Effector CD8-positive, alpha-beta T cell (primary cell): ENCODE data around the gene CSRP3.

Source experiments
- DNase-seq: peaks from one replicate; lab custom pipeline; 2025; lab: John Stamatoyannopoulos, UW
- total RNA-seq, 4 experiments: gene quantifications; one replicate each; lab custom pipeline; 2026; lab: John Stamatoyannopoulos, UW

The CSRP3 gene
- total RNA-seq: 0 to 0.18 (median 0) reads per million in 4 experiments

- no peak for DNase-seq
These were observed at the start of gene CSRP3 for GRCh38 chr11:19201737-19202605. Gene CSRP3, minus strand, starts transcription at chr11:19201983. Its CDS starts 9,535 bp downstream, at chr11:19192448.

GRCh38 chr11:19251577-19251976 is 49.8 kb upstream of the CSRP3 start:
- DNase-seq: no peak

- no peak for DNase-seq
These were observed 45.0 kb upstream of the CSRP3 start for GRCh38 chr11:19246816-19247215.

GRCh38 chr11:19245351-19245750 is 43.6 kb upstream of the CSRP3 start:
- DNase-seq: no peak

- DNase-seq: no peak
These were observed 42.8 kb upstream of the CSRP3 start for GRCh38 chr11:19244621-19245020.

- no peak for DNase-seq
These were observed 42.3 kb upstream of the CSRP3 start for GRCh38 chr11:19244084-19244483.

- DNase-seq: no peak
These were observed 41.8 kb upstream of the CSRP3 start for GRCh38 chr11:19243613-19244012.

GRCh38 chr11:19243143-19243542 is 41.4 kb upstream of the CSRP3 start:
- DNase-seq: no peak

- no peak for DNase-seq
These were observed 40.6 kb upstream of the CSRP3 start for GRCh38 chr11:19242179-19242932.

GRCh38 chr11:19241260-19242178 is 39.7 kb upstream of the CSRP3 start:
- no peak for DNase-seq

- DNase-seq: peak; percentile 49
These were observed 38.9 kb upstream of the CSRP3 start, which contains the start of gene E2F8 for GRCh38 chr11:19240420-19241259. Gene E2F8, minus strand, starts transcription at chr11:19240945. Its CDS starts 824 bp downstream, at chr11:19240121.

GRCh38 chr11:19239039-19239438 is 37.3 kb upstream of the CSRP3 start:
- DNase-seq: no peak

GRCh38 chr11:19237813-19238212 is 36.0 kb upstream of the CSRP3 start:
- no peak for DNase-seq

GRCh38 chr11:19237381-19237780 is 35.6 kb upstream of the CSRP3 start:
- DNase-seq: no peak

GRCh38 chr11:19234231-19234817 is 32.5 kb upstream of the CSRP3 start:
- no peak for DNase-seq

- no peak for DNase-seq
These were observed 31.2 kb upstream of the CSRP3 start for GRCh38 chr11:19232910-19233503.

- no peak for DNase-seq
These were observed 27.9 kb upstream of the CSRP3 start for GRCh38 chr11:19229671-19230070.

GRCh38 chr11:19228968-19229367 is 27.2 kb upstream of the CSRP3 start:
- no peak for DNase-seq

- no peak for DNase-seq
These were observed 24.8 kb upstream of the CSRP3 start for GRCh38 chr11:19226378-19227195.
